ENCODE data around the gene LPGAT1.

LPGAT1 gene

DNA sequence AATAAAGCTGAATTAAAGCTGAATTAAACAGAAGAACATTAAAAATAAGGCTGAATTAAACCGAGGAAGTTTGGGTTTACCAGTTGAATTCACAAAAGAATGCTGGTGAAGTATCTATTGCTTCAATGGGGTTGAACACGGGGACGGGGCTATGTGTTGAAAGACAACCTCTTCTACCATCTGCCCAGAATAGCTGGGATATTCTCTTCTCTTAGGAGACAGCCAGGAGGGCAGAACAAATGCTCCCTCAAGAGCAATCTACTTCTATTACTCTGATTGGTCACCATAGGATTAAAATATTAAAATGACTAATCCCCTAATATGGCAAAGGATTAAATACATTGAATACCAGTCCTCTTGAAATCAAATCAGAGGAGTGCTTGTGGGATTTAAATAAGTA lies 68.4 kb downstream of the LPGAT1 start:
- no peak for DNase-seq

DNA sequence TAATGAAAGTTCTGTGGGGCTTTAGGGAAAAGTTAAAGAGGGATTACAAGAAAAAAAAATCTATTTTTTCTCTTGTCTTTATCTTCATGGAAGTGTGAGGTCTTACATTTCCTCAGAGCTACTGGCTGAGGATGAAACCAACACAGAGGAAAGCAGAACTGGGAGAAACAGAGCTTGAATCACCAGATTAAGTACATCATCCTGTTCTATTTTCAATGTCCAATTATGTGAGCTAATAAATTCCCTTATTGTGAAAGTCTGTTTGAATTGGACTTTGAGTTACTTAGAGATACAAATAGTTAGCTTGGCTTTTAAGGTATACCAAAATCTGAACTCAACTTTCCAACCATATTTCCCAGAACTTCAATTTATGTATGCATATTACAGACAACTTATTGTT lies 69.2 kb downstream of the LPGAT1 start:
- DNase-seq, result no peak

- no peak for DNase-seq
Measured at GRCh38 chr1:211756471-211757020, 74.0 kb downstream of the LPGAT1 start.

DNA sequence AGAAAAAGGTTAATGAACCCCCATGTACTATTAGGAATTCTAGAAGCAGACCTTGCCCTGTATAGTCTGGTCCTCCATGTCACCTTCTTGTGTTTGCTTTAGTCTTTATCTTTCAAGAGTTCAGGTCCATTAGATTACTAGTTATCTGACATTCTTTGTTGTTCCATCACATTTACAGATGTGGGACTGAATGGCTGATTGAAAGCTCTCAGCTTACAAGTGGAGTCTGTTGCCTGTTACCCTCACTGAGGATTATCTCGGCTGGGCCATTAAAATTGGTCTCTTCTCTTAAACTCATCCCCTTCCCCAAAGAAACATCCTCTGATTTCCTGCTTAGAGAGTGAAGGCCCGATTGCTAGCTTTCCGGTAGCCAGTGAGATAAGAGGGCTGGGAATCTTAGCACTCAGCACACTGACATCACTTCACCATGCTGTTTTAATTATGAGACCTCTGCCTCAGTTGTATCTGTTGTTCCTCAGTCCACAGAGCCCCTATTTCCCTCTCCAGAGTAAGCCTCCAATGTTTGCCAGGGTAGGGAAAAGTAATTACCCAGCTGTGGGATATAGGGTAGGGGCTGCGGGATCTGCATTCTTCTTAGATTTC lies 76.8 kb downstream of the LPGAT1 start:
- no peak for DNase-seq

- DNase-seq, result no peak
Measured at GRCh38 chr1:211752951-211753486, 77.5 kb downstream of the LPGAT1 start.

- no peak for DNase-seq
Measured at GRCh38 chr1:211752317-211752716, 78.2 kb downstream of the LPGAT1 start.

DNA sequence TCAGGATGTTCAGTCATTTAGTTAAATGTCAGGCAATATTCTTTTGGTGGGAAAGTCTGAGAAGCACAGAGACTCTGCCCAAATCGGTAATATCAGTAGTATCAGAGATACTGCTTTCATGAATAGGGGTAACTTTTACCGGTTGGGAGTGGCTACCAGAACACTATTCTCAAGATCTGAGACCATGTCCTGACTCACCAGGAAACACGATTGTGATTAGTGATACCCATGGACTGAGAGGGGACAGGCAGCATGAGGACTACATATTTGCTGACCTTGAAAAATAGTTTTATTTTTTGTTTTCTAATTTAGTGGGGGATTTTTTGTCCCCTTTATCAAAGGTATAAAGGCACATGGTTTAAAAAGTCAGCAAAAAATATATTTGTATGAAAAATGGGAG lies 79.1 kb downstream of the LPGAT1 start:
- no peak for DNase-seq

- no peak for DNase-seq
Measured at GRCh38 chr1:211750599-211750998, 80.0 kb downstream of the LPGAT1 start.

DNA sequence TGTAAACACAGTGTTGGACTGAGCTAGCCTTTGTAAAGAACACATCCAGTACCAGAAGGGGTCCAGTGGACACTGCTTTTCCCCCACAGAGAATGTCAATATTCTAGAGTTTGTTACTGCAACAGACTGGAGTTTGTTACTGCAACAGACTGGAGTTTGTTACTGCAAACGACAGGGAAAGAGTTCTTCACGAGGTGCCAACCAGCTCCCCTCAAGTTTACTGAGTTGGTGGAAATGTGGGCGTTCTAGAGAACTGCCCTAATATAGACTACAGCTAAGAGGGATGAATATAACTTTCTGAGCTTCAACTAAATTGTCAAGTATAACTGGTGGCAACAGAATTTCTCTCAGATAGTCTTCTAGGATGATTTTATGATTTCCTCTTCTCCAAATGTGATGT lies 81.3 kb downstream of the LPGAT1 start:
- no peak for DNase-seq

- DNase-seq, result peak in 4 of 56 donors; percentile 15 to 41 (median 28)
Measured at GRCh38 chr1:211748810-211749209, 81.8 kb downstream of the LPGAT1 start.

DNA sequence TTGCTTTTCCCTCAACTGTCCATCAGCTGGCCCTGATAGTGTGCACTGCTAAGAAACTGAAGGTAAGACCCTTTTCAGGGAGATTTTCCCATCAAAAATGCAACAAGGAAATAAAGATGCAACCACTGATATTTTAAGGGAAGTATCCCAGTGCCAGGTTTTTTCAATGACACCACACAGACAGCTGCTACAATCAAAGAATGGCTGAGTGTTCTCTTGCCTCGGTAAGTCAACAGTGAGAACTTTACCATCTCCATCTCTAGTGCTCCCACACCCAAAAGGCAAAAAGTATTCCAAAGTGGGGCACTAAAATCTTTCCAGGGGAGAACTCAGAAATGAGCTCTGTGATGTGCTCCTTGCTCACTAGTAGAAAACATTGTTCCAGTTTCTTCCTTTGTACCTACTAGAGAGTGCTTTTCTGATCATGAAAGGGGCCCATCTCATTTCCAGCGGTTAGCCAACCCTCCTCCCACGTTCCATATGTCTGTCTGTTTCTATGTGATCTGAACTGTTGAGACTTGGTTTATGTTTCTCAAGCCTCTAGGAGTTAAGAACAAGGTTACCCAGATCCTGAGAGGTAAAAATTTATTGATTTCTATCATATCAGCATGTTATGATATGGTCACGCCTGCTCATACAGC lies 87.6 kb downstream of the LPGAT1 start:
- peak in 1 of 56 donors; percentile 30 for DNase-seq

DNA sequence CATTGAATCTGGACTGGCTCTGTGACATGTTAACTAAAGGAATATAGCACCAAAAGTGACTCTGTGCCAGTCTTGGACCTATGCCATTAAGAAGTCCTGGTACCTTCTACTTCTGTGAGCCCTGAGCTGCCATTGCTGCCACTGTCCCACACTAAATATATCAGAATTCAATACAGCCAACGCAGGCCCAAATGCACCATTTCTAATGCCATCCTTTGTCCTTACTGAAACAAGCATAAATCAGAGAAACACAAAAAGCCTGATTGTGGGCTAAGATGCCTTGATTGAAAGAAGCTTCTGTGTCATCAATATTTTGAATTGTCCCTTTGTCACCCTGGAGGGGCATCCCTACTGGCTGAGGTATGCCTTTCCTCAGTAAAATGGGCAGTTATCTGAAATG lies 88.3 kb downstream of the LPGAT1 start:
- peak in 7 of 56 donors; percentile 20 to 53 (median 25) for DNase-seq

DNA sequence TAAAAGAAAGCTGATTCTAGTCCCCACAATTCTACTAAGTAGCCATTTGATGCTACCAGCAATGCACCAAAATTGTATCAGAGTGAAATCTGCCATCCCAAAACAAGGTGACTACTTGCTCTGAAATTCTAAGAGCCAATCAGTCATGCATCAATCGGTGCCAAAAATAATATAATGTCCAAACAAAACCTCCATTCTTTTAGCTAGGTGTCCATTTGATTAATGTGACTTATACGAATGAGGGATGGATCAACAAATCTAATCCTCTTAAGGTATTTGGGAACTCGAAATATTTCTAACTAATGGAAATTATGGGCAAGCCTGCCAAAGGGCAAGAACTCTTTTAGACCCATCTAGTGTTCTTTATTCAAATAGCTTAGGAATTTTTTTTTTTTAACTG lies 88.8 kb downstream of the LPGAT1 start:
- DNase-seq, result no peak

- DNase-seq, result no peak
Measured at GRCh38 chr1:211741116-211741515, 89.4 kb downstream of the LPGAT1 start.

GRCh38 chr1:211739671-211740411 lies 90.7 kb downstream of the LPGAT1 start:
- no peak for DNase-seq

- peak in 6 of 56 donors; percentile 19 to 45 (median 32) for DNase-seq
Measured at GRCh38 chr1:211738691-211739301, 91.8 kb downstream of the LPGAT1 start.

DNA sequence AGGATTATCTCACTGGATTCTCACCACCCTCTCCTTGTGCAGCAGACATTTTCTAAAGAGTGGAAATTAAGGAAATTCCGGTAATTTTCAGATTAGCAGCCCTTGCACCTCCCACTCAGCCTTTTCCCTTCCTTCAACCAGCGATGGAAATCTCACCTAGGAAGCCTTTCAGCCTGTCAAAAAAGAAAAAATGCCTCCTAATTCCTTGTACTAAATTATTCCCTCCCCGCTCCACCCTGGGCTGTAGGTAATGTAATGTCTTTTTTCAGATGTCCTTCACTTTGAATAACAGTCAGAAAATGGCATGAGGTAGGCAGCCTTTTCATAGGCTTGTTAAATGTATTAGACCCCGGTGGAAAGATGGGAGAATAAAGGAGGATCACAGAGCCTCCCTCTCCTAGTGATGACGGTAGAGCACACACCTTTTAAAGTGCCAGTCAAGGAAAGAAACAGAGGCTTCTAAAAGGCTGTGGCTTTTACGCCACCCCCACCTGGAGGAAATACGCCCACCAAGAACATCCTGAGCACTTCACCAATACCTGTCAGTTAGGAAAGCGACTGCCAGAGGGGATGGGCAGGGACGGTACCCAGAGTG lies 92.4 kb downstream of the LPGAT1 start:
- no peak for DNase-seq

DNA sequence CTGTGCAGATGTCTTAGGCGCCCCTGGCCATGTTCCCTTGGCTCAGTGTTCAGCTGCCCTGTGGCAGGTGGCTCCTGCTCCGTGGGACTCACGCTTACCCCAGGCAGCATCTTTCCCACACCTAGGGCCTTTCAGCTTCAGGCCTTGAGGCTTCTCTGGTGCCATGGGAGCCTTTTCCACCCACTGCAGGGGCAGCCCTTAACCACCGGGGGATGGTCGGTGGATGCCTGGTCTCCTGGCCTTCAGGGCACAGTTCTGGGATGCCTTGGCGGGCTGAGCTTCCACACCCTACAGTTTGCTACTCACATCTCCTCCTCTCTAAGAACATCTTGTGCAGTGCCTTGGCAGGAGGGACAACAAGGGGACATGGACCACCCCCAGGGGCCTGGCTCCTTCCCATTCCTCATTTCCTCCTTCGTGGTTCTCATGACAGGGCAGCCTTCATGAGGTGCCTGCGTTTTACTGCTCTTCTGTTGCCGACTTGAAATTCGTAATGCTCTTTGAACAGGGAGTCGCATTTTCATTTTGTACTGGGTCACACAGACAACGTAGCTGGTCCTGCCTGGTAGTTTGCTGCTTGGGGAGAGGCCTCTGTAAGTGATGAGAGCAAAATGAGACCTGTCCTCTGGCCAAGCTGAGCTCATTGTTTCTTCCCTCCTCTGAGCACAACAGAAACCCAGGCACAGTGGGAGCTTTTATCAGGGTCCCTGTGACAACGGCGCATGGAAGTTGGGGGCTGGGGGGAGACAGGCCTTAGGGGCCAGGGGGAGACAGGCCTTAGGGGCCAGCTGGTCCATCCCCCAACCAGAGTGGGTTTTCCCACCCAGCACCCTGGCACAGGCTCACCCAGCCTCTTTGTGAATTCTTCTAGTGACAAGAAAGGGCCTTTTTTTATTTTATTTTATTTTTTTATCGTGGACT lies 93.2 kb downstream of the LPGAT1 start:
- DNase-seq, result peak in 43 of 56 donors; percentile 21 to 83 (median 56)

- peak in 40 of 56 donors; percentile 16 to 83 (median 54) for DNase-seq
Measured at GRCh38 chr1:211736351-211736915, 94.1 kb downstream of the LPGAT1 start.
